ENCODE data around the gene EPS8L2.

EPS8L2 gene

DNA sequence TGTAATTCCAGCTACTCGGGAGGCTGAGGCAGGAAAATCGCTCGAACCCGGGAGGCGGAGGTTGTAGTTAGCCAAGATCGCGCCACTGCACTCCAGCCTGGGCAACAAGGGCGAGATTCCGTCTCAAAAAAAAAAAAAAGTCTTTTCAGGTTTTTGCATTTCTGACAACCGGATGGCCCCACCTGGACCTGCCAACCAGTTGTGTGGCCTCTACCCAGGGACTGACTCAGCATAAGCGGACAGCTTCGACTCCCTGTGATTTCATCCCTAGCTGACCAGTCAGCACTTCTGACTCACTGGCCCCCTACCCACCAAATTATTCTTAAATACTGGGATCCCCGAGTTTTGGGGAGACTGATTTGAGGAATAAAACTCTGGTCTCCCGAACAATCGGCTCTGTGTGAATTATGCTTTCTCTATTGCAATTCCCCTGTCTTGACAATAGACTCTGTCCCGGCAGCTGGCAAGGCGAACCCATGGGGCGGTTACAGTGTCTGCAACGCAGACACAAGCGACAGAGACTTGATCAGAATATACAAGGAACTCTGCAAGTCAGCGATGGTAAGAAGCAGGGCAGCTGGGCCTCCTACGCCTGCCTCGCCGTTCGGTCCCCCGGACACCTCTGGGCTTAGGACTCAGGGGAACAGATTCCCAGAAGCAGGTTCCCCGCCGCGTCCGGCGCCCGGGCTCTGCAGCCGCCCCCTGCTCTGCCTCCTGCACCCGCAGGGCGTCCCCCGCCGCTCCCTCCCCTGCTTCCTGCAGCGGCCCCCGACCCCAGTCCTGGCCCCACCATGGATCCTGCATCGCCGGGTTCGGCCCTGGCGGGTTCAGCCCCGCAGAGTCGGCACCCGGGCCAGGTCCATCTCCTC lies 40.5 kb downstream of the EPS8L2 start (continued):
- TF ChIP-seq ZFP37 (tag by site-specific recombination; IDR thresholded peaks at IDR 0.05) (no peak), ZNF426 (tag by site-specific recombination; IDR thresholded peaks at IDR 0.05) (no peak), ZNF155 (tag by site-specific recombination; IDR thresholded peaks at IDR 0.05) (no peak)

DNA sequence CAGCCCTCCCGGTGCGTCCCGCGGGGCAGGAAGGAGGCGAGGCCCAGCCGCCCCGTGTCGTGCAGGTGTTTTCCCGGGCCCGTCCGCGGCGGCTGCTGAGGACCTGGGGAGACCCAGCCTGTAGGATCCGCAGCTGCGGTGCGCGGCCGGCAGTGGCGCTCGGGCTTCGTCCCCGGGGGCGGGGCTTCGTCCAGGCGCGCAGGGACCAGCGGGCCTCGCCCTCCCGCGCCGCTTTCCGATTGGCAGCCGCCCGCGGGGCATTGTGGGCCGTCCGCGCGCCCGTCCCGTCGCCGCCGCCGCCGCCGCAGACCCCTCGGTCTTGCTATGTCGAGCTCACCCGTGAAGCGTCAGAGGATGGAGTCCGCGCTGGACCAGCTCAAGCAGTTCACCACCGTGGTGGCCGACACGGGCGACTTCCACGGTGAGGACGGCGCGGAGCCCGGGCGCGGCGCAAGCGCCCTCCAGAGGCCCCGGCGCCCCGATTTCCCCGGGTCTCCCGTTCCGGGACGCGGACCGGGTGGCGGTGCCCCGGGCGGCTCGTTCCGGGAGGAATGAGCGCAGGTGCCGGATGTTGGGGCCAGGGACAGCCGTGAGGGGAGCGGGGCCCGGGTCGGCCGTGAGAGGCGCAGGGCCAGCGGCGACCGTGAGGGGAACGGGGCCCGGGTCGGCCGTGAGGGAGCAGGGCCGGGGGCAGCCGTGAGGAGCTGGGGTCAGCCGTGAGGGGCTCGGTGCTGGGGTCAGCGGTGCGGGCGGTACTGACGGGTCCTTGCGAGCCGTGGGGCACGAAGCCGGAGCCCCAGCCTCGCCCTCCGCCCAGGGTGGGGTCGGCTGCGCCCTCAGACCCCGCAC lies 41.4 kb downstream of the EPS8L2 start, which contains the start of gene TALDO1:
Gene TALDO1, plus strand, starts transcription at position 307 of the 849 bp plus-strand sequence. Its CDS starts 18 bp downstream, at position 325.
- CTCF ChIA-PET: interaction anchor here (0.5 to 1.4 kb wide), 7 partner anchors 10 to 100 kb away, joined by 3 to 6 read pairs (median 3); no protein-coding TSS in a partner anchor
- TF ChIP-seq ZNF600 (tag by site-specific recombination; IDR thresholded peaks at IDR 0.05) (peak; percentile 86; the same call in 1 of the 2 replicates), ZNF660 (tag by site-specific recombination; IDR thresholded peaks at IDR 0.05) (0 out of 2 replicates have a peak, but pooled peaks have one; percentile 33), ZIC2 (tag by site-specific recombination; IDR thresholded peaks at IDR 0.05) (peak; percentile 9; the same call in 1 of the 2 replicates), ZBTB48 (tag by site-specific recombination; IDR thresholded peaks at IDR 0.05) (0 out of 2 replicates have a peak, but pooled peaks have one; percentile 14), ZNF423 (tag by site-specific recombination; IDR thresholded peaks at IDR 0.05) (no peak), ZNF37A (tag by site-specific recombination; IDR thresholded peaks at IDR 0.05) (no peak), ZFP69B (tag by site-specific recombination; IDR thresholded peaks at IDR 0.05) (peak; percentile 72; the same call in 1 of the 2 replicates), ZNF658 (tag by site-specific recombination; IDR thresholded peaks at IDR 0.05) (no peak), GLIS2 (tag by site-specific recombination; IDR thresholded peaks at IDR 0.05) (peak; percentile 5; the same call in 1 of the 2 replicates), ZNF76 (tag by site-specific recombination; IDR thresholded peaks at IDR 0.05; ENCODE audit: borderline replicate concordance, low read depth) (peak; percentile 73; the same call in 1 of the 2 replicates), ZNF184 (tag by site-specific recombination; IDR thresholded peaks at IDR 0.05) (no peak), ZEB2 (tag by site-specific recombination; IDR thresholded peaks at IDR 0.05) (0 out of 2 replicates have a peak, but pooled peaks have one; percentile 27), ZNF501 (tag by site-specific recombination; IDR thresholded peaks at IDR 0.05) (0 out of 2 replicates have a peak, but pooled peaks have one; percentile 52), ZNF335 (tag by site-specific recombination; conservative IDR thresholded peaks at IDR 0.05) (no peak; the same call in 1 of the 2 replicates), ZNF837 (tag by site-specific recombination; IDR thresholded peaks at IDR 0.05) (no peak), ZNF10 (tag by site-specific recombination; IDR thresholded peaks at IDR 0.05) (0 out of 2 replicates have a peak, but pooled peaks have one; percentile 36), KLF10 (tag by site-specific recombination; IDR thresholded peaks at IDR 0.05) (peak; percentile 88), KLF1 (tag by site-specific recombination; IDR thresholded peaks at IDR 0.05) (peak; percentile 33; the same call in 1 of the 2 replicates), SCRT2 (tag by site-specific recombination; IDR thresholded peaks at IDR 0.05) (peak; percentile 43; the same call in 1 of the 2 replicates), ZXDB (tag by site-specific recombination; IDR thresholded peaks at IDR 0.05) (peak; percentile 46; the same call in 1 of the 2 replicates), ZBTB20 (tag by site-specific recombination; IDR thresholded peaks at IDR 0.05) (peak; percentile 93), ZNF324 (tag by site-specific recombination; IDR thresholded peaks at IDR 0.05) (0 out of 2 replicates have a peak, but pooled peaks have one; percentile 46), SP2 (tag by site-specific recombination; IDR thresholded peaks at IDR 0.05) (peak; percentile 48), ZBTB8A (tag by site-specific recombination; IDR thresholded peaks at IDR 0.05) (peak; percentile 68)
- TF ChIP-seq, protein P1, sequence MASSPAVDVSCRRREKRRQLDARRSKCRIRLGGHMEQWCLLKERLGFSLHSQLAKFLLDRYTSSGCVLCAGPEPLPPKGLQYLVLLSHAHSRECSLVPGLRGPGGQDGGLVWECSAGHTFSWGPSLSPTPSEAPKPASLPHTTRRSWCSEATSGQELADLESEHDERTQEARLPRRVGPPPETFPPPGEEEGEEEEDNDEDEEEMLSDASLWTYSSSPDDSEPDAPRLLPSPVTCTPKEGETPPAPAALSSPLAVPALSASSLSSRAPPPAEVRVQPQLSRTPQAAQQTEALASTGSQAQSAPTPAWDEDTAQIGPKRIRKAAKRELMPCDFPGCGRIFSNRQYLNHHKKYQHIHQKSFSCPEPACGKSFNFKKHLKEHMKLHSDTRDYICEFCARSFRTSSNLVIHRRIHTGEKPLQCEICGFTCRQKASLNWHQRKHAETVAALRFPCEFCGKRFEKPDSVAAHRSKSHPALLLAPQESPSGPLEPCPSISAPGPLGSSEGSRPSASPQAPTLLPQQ (tag by site-specific recombination; IDR thresholded peaks at IDR 0.05): peak; percentile 87; the same call in 1 of the 2 replicates
- TF ChIP-seq, protein P2, sequence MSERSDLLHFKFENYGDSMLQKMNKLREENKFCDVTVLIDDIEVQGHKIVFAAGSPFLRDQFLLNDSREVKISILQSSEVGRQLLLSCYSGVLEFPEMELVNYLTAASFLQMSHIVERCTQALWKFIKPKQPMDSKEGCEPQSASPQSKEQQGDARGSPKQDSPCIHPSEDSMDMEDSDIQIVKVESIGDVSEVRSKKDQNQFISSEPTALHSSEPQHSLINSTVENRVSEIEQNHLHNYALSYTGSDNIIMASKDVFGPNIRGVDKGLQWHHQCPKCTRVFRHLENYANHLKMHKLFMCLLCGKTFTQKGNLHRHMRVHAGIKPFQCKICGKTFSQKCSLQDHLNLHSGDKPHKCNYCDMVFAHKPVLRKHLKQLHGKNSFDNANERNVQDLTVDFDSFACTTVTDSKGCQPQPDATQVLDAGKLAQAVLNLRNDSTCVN (tag by site-specific recombination; optimal IDR thresholded peaks at IDR 0.05): peak; percentile 84
- TF ChIP-seq, protein P3, sequence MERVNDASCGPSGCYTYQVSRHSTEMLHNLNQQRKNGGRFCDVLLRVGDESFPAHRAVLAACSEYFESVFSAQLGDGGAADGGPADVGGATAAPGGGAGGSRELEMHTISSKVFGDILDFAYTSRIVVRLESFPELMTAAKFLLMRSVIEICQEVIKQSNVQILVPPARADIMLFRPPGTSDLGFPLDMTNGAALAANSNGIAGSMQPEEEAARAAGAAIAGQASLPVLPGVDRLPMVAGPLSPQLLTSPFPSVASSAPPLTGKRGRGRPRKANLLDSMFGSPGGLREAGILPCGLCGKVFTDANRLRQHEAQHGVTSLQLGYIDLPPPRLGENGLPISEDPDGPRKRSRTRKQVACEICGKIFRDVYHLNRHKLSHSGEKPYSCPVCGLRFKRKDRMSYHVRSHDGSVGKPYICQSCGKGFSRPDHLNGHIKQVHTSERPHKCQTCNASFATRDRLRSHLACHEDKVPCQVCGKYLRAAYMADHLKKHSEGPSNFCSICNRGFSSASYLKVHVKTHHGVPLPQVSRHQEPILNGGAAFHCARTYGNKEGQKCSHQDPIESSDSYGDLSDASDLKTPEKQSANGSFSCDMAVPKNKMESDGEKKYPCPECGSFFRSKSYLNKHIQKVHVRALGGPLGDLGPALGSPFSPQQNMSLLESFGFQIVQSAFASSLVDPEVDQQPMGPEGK (tag by site-specific recombination; IDR thresholded peaks at IDR 0.05): peak; percentile 19; the same call in 1 of the 2 replicates
- Histone ChIP-seq H3K36me3 (ENCODE audit: control insufficient read depth in 2 of 2, insufficient read depth in 1 of 2, low read length in 2 of 2) (peaks cover 0 to 8% of the 10 kb centered on the region in 2 experiments; a peak in 2 of 3 replicates), H3K4me1 (ENCODE audit: control insufficient read depth, insufficient read depth, low read length) (no peaks in the 10 kb centered on the region), H3K9me3 (ENCODE audit: control insufficient read depth, insufficient read depth, low read depth, low read length) (no peaks in the 10 kb centered on the region), H3K27ac (ENCODE audit: extremely low read depth, low read depth, low read length) (peak within 1 kb of the TSS; percentile 74; the same call in 1 of the 2 replicates), H3K4me3 (ENCODE audit: low read depth, low read length) (peak within 1 kb of the TSS; percentile 97)
- POLR2A ChIA-PET: interaction anchor here (0.5 to 1.9 kb wide), 15 partner anchors 10 to 540 kb away, joined by 3 to 12 read pairs (median 3); partner anchors contain the start of genes BET1L, CEND1, HRAS and PHRF1
